Pulmonary artery endothelial cell (primary cell): ENCODE measurements around the gene EZH2. TPM values are rescaled to one million over a fixed set of nuclear protein-coding genes. Genes with fewer than 3 reads are reported as not detected.

Experiments used
- DNase-seq: peaks from one replicate; pipeline ENCODE4 v3.0.0-alpha.2; 2011; ENCODE audit warnings: low read depth, low spot score
- total RNA-seq: library from RNA; depleted of rRNA; stranded (reverse); fragments of >200 nt; gene quantifications from 2 replicates; pipeline ENCODE4 v1.2.3, GENCODE V29; 2014

The EZH2 gene
- total RNA-seq, 1 donor from 2014 or later: 17.4 TPM

- no peak for DNase-seq
These were observed 17.1 kb upstream of the EZH2 start for GRCh38 chr7:148901178-148901577.

GRCh38 chr7:148898845-148899484, 14.9 kb upstream of the EZH2 start:
- DNase-seq: no peak

GRCh38 chr7:148894591-148894990, 10.5 kb upstream of the EZH2 start:
- no peak for DNase-seq

GRCh38 chr7:148893071-148893470, 9.0 kb upstream of the EZH2 start:
- no peak for DNase-seq

GRCh38 chr7:148888300-148888699, 4.2 kb upstream of the EZH2 start:
- DNase-seq: no peak

GRCh38 chr7:148886844-148887243, 2.8 kb upstream of the EZH2 start:
- no peak for DNase-seq

GRCh38 chr7:148884299-148885022, 370 bp upstream of the EZH2 start:
- DNase-seq: peak; percentile 69

- no peak for DNase-seq
These were observed 634 bp downstream of the EZH2 start for GRCh38 chr7:148883266-148884048.

- DNase-seq: no peak
These were observed 1.2 kb downstream of the EZH2 start for GRCh38 chr7:148882841-148883265.

- DNase-seq: no peak
These were observed 1.9 kb downstream of the EZH2 start for GRCh38 chr7:148882192-148882591.

GRCh38 chr7:148878317-148878716, 5.8 kb downstream of the EZH2 start:
- no peak for DNase-seq

GRCh38 chr7:148877517-148877916, 6.6 kb downstream of the EZH2 start:
- DNase-seq: no peak

- DNase-seq: no peak
These were observed 11.9 kb downstream of the EZH2 start for GRCh38 chr7:148872188-148872587.

- DNase-seq: no peak
These were observed 12.5 kb downstream of the EZH2 start for GRCh38 chr7:148871551-148871950.

- no peak for DNase-seq
These were observed 13.1 kb downstream of the EZH2 start for GRCh38 chr7:148871030-148871429.

GRCh38 chr7:148868378-148868674, 15.8 kb downstream of the EZH2 start:
- DNase-seq: no peak

GRCh38 chr7:148867596-148868377, 16.3 kb downstream of the EZH2 start:
- DNase-seq: no peak

GRCh38 chr7:148866362-148866761, 17.7 kb downstream of the EZH2 start:
- no peak for DNase-seq

GRCh38 chr7:148865283-148865682, 18.8 kb downstream of the EZH2 start:
- DNase-seq: no peak

- no peak for DNase-seq
These were observed 20.8 kb downstream of the EZH2 start for GRCh38 chr7:148863324-148863723.

GRCh38 chr7:148862481-148862880, 21.6 kb downstream of the EZH2 start:
- DNase-seq: no peak

- no peak for DNase-seq
These were observed 25.6 kb downstream of the EZH2 start for GRCh38 chr7:148858489-148858888.
